ENCODE data around the gene CRYM.
"Not testable (repeated sequence)": the region's sequence is repeated elsewhere in the genome, so short reads cannot be mapped to it uniquely, and the experiment has no call there.

Gene CRYM

DNA sequence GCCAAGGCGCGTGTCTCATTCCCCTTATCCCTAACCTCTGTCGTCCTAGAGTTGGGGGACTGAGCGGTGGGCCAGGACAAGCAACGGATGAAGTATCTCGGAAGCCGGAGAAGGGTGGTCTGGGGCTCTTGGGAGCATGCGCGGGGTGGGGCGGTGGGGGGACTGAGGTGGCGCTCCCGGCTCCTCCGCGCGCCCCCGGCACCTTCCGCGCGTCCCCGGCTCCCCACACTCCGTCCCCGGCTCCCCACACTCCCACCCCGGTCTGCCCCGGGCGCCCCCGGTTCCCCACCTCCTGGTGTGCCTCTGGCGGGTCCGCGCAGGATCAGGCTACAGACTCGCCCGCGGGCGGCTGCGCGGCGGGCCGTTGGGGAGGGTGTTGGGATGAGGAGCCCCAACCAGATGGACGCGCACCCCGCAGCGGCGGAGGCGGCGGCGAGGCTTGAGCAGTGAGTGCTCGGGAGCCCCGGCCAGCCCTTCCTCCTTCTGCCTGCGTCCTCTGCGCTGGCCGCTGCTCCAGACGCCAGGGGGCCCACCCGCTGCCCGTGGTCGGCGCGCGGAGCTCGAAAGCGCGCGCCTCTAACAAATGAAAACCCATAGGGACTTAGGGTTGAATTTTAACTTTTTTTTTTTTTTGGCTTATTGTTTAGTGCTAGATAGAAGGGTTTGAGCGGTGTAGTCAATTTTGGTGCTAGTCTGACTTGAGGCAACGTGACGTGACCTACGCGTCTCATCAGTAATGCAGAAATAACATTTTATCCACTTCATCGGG is 5.6 kb upstream of the CRYM start:
- Histone ChIP-seq H3K9ac (ENCODE audit: insufficient read length) (no peak overlapping the region), H3K27ac (no peak overlapping the region), H3K4me3 (no peak overlapping the region), H3K9me3 (ENCODE audit: low read depth, low read length) (no peaks in the 10 kb centered on the region), H3K36me3 (ENCODE audit: insufficient read depth, low read length) (no peaks in the 10 kb centered on the region)
- TF ChIP-seq EZH2 (IDR thresholded peaks at IDR 0.05) (no peak), FOXP2 (optimal IDR thresholded peaks at IDR 0.05; ENCODE audit: control extremely low read depth, extremely low read length, insufficient read depth) (no peak), POLR2AphosphoS5 (IDR thresholded peaks at IDR 0.05; ENCODE audit: borderline replicate concordance, low read depth, low read length) (no peak)
- no peak for DNase-seq (ENCODE audit: low read depth, low spot score)

DNA sequence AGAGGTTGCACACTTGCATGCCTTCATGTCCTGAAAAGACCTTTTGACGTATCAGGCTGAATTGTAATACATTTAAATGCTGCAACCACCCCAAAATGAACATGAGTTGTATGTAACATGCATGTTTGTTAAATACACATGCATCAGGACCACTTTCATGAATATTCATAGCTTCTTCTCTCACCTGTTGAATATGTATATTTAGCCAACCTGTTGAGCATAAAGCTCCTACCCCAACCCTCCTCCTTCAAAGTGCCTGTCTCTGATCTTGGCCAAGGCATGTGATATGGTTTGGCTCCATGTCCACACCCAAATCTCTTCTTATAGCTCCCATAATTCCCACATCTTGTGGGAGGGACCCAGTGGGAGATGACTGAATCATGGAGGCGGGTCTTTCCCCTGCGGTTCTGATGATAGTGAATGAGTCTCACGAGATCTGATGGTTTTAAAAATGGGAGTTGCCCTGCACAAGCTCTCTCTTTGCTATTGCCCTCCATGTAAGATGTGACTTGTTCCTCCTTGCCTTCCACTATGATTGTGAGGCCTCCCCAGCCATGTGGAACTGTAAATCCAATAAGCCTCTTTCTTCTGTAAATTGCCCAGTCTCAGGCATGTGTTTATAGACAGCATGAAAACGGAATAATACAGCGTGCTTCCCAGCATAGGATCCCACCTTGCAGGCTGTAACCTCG is 3.8 kb upstream of the CRYM start:
- TF ChIP-seq POLR2AphosphoS5 (IDR thresholded peaks at IDR 0.05; ENCODE audit: borderline replicate concordance, low read depth, low read length) (no peak), FOXP2 (optimal IDR thresholded peaks at IDR 0.05; ENCODE audit: control extremely low read depth, extremely low read length, insufficient read depth) (no peak), EZH2 (IDR thresholded peaks at IDR 0.05) (no peak)
- no peaks in the 10 kb centered on the region for H3K36me3 ChIP-seq (ENCODE audit: insufficient read depth, low read length)
- no peak overlapping the region for H3K4me3 ChIP-seq
- no peak overlapping the region for H3K9ac ChIP-seq (ENCODE audit: insufficient read length)
- no peaks in the 10 kb centered on the region for H3K9me3 ChIP-seq (ENCODE audit: low read depth, low read length)
- H3K27ac ChIP-seq, result no peak overlapping the region
- no peak for DNase-seq (ENCODE audit: low read depth, low spot score)

DNA sequence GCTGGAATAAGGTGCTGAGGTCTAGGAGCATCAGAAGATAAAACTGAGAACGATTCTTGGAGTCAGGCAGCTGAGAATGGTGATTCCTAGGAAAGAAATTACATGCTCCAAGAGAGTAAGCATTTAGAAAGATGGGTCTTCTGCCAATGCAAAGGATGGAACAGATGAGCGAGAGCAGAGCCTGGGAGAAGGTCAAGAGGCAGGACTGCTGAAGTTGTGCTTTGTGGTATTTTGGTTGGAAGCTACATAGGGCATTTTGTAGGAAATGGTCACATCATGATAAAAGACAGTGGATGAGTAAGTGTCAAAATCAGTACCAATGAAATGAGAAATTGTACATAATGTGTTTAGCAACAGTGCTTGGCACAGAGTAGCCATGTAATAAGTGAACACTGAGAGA is 1.4 kb upstream of the CRYM start:
- no peak for TF ChIP-seq EZH2 (IDR thresholded peaks at IDR 0.05)
- TF ChIP-seq FOXP2 (optimal IDR thresholded peaks at IDR 0.05; ENCODE audit: control extremely low read depth, extremely low read length, insufficient read depth), result no peak
- TF ChIP-seq POLR2AphosphoS5 (IDR thresholded peaks at IDR 0.05; ENCODE audit: borderline replicate concordance, low read depth, low read length), result no peak
- Histone ChIP-seq H3K9ac (ENCODE audit: insufficient read length) (no peak overlapping the region), H3K36me3 (ENCODE audit: insufficient read depth, low read length) (no peaks in the 10 kb centered on the region), H3K9me3 (ENCODE audit: low read depth, low read length) (no peaks in the 10 kb centered on the region), H3K4me3 (no peak overlapping the region), H3K27ac (no peak overlapping the region)
- DNase-seq (ENCODE audit: low read depth, low spot score), result no peak

DNA sequence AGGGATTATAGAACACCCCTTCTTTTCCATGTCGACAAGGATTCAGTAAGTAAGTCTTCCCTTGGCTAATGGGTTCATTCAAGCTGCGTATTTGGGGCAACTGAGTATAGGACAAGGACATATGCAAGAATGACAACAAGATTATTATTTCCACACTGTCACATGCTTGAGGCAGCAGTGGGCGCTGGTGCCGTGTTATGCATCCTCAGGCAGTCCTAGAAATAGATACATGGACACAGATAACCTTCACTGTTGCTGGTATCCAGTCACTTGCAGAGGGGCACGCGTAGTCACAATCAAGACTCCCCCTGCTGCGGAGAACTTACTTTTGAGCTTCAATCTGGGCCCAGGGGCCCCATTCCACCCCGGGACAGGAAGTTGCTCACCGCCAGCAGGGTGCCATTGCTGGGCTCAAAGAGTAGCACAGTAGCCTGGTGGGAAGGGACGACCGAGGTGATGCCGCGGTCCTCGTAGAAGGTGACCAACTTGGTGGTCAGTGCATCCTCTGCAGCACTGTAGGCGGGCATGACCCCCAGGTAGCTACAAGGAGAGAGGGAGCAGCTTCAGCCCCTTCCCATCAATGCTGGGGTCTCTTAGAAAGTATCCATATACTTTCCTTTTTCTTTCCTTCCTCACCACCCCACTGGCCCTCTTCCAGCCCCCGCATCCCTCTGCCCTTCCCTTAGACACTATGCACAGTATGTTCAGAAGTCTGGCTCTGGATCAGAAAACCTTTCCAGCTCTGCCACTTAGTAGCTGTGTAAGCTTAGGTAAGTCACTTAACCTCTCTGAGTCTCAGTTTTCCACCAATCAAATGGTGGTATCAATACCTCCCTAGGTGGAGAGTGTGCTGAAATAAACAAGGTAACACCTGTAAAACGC is 804 bp downstream of the CRYM start:
- H3K9me3 ChIP-seq (ENCODE audit: low read depth, low read length), result no peaks in the 10 kb centered on the region
- no peak overlapping the region for H3K9ac ChIP-seq (ENCODE audit: insufficient read length)
- H3K27ac ChIP-seq, result no peak overlapping the region
- H3K4me3 ChIP-seq, result no peak overlapping the region
- H3K36me3 ChIP-seq (ENCODE audit: insufficient read depth, low read length), result no peaks in the 10 kb centered on the region
- no peak for DNase-seq (ENCODE audit: low read depth, low spot score)
- TF ChIP-seq FOXP2 (optimal IDR thresholded peaks at IDR 0.05; ENCODE audit: control extremely low read depth, extremely low read length, insufficient read depth) (no peak), EZH2 (IDR thresholded peaks at IDR 0.05) (no peak), POLR2AphosphoS5 (IDR thresholded peaks at IDR 0.05; ENCODE audit: borderline replicate concordance, low read depth, low read length) (no peak)

DNA sequence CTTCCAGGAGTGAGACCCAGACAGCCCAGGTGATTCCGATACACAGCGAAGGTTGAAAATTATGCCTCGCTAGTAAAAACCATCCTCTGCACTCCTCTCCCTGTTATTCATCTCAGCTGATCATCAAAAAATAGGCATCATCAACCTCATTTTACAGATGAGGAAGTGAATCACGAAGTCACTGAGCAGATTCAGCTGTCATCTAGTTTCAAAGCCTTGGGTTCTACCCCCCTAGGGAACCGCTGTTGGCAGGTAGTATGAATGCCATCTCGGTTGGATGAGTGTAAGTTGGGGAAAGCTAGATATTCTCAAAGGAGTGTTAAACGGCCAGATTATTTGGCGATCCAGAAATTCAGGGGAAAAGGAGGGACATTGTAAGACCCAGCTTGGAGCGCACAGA is 2.0 kb downstream of the CRYM start:
- Histone ChIP-seq H3K9ac (ENCODE audit: insufficient read length) (no peak overlapping the region), H3K9me3 (ENCODE audit: low read depth, low read length) (no peaks in the 10 kb centered on the region), H3K36me3 (ENCODE audit: insufficient read depth, low read length) (no peaks in the 10 kb centered on the region), H3K27ac (no peak overlapping the region), H3K4me3 (no peak overlapping the region)
- no peak for TF ChIP-seq EZH2 (IDR thresholded peaks at IDR 0.05)
- TF ChIP-seq POLR2AphosphoS5 (IDR thresholded peaks at IDR 0.05; ENCODE audit: borderline replicate concordance, low read depth, low read length), result no peak
- no peak for TF ChIP-seq FOXP2 (optimal IDR thresholded peaks at IDR 0.05; ENCODE audit: control extremely low read depth, extremely low read length, insufficient read depth)
- no peak for DNase-seq (ENCODE audit: low read depth, low spot score)

DNA sequence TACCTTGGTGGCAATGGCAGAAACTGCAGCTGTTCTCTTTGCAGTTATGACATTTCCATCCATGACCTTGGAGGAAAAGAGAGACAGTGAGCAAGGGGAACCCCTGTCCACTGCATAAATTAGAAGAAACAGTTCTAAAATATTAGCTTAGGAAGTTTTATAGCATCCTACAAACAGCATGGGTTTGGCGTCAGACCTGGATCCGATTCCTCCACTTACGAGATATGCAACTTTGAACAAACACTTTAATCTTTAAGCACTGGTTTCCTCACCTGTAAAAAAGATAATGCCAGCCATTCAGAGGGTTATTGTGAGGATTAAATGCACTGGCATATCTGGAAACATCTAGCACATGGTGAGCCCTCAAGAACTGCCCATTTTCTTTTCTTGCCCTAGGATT is 2.6 kb downstream of the CRYM start:
- Histone ChIP-seq H3K27ac (no peak overlapping the region), H3K9me3 (ENCODE audit: low read depth, low read length) (no peaks in the 10 kb centered on the region), H3K4me3 (no peak overlapping the region), H3K9ac (ENCODE audit: insufficient read length) (no peak overlapping the region), H3K36me3 (ENCODE audit: insufficient read depth, low read length) (no peaks in the 10 kb centered on the region)
- DNase-seq (ENCODE audit: low read depth, low spot score), result no peak
- no peak for TF ChIP-seq POLR2AphosphoS5 (IDR thresholded peaks at IDR 0.05; ENCODE audit: borderline replicate concordance, low read depth, low read length)
- TF ChIP-seq FOXP2 (optimal IDR thresholded peaks at IDR 0.05; ENCODE audit: control extremely low read depth, extremely low read length, insufficient read depth), result no peak
- TF ChIP-seq EZH2 (IDR thresholded peaks at IDR 0.05), result no peak

DNA sequence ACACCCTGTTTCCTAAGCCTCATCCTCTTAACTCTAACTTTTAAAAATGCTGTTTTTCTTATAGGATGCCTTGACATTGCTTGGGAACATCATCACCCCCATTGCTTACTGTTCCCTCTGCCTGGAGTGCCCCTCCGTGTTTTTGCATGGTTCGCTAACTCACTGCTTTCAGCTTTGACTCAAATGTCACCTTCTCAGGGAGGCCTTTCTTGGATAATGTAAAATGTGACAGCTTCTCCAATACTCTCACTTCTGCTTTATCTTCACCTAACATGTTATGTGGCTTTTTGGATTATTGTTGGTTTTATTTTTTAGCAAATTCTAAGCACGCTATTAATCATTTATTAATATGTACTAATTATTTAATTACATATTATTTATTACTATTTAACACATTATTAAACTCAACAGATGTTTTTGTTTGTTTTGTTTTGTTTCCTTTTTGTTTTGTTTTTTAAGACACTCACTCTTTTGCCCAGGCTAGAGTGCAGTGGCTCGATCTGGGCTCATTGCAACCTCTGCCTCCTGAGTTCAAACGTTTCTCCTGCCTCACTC is 3.8 kb downstream of the CRYM start:
- Histone ChIP-seq H3K9ac (ENCODE audit: insufficient read length) (no peak overlapping the region), H3K27ac (no peak overlapping the region), H3K9me3 (ENCODE audit: low read depth, low read length) (no peaks in the 10 kb centered on the region), H3K36me3 (ENCODE audit: insufficient read depth, low read length) (no peaks in the 10 kb centered on the region), H3K4me3 (no peak overlapping the region)
- TF ChIP-seq EZH2 (IDR thresholded peaks at IDR 0.05) (no peak), POLR2AphosphoS5 (IDR thresholded peaks at IDR 0.05; ENCODE audit: borderline replicate concordance, low read depth, low read length) (no peak), FOXP2 (optimal IDR thresholded peaks at IDR 0.05; ENCODE audit: control extremely low read depth, extremely low read length, insufficient read depth) (no peak)
- no peak for DNase-seq (ENCODE audit: low read depth, low spot score)

DNA sequence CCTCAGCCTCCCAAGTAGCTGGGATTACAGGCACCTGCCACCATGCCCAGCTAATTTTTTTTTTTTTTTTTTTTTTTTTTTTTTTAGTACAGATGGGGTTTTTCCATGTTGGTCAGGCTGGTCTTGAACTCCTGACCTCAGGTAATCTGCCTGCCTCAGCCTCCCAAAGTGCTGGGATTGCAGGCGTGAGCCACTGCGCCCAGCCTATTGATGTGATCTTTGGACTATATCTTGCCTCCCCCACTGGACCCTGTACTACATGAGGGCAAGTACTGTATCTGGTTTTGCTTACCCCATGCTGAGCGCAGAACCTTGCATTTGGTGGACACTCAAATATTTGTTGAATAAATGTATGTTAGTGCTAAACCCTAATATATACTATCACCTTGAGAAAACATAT is 5.3 kb downstream of the CRYM start:
- H3K27ac ChIP-seq; DNase-seq (ENCODE audit: low read depth, low spot score); H3K4me3 ChIP-seq; H3K9ac ChIP-seq (ENCODE audit: insufficient read length); H3K9me3 ChIP-seq (ENCODE audit: low read depth, low read length); H3K36me3 ChIP-seq (ENCODE audit: insufficient read depth, low read length): not testable (repeated sequence)
